Vagina (tissue), 2 donors: ENCODE measurements around the gene RAPH1.

Experiments
- POLR2A ChIP-seq, 2 donors: fragments of 450-650 bp; IDR thresholded peaks; one replicate each; pipeline ENCODE4 v1.6.1; 2017; ENCODE audit warnings: antibody characterized with exemption in 2 of 2, mild to moderate bottlenecking in 2 of 2, moderate library complexity in 2 of 2
- POLR2AphosphoS5 ChIP-seq, 2 donors: sonication (generic); formaldehyde crosslinking; IDR thresholded peaks; one replicate each; pipeline ENCODE4 v1.9.0; 2017; ENCODE audit warnings: antibody characterized with exemption in 2 of 2, mild to moderate bottlenecking in 2 of 2, low read depth in 1 of 2; ENCODE audit not compliant: insufficient read depth in 1 of 2
- TF ChIP-seq, protein P1 (sequence below), 3 experiments: fragments of 450-650 bp in 2 of 3; fragments of 200-600 bp in 1 of 3; sonication (generic) in 1 of 3; IDR thresholded peaks; one replicate each; pipeline ENCODE4 v1.5.1; 2017 to 2019; ENCODE audit warnings: antibody characterized with exemption in 3 of 3, mild to moderate bottlenecking in 2 of 3, moderate library complexity in 2 of 3

DNA sequence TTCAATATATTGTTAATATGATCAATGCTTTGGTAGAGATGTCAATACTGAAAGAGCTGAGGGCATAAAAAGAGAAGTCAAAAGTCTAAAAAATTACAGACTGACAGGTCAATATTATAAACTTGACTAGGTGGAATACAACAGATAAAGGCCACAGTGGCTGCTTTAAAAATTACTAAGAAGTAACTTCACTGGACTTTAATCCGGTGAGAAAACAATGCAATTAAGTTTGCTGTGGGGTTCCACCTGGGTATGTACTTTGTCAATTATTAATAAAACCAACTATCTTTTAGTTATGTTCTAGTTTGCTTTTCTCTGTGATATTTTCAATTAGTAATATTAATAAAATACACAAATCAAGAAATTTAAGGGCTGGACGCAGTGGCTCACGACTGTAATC is 44.7 kb downstream of the RAPH1 start:
- TF ChIP-seq POLR2A (IDR thresholded peaks at IDR 0.05) (no peak), POLR2AphosphoS5 (IDR thresholded peaks at IDR 0.05; ENCODE audit: insufficient read depth in 1 of 2, low read depth in 1 of 2) (no peak)
- TF ChIP-seq, protein P1, sequence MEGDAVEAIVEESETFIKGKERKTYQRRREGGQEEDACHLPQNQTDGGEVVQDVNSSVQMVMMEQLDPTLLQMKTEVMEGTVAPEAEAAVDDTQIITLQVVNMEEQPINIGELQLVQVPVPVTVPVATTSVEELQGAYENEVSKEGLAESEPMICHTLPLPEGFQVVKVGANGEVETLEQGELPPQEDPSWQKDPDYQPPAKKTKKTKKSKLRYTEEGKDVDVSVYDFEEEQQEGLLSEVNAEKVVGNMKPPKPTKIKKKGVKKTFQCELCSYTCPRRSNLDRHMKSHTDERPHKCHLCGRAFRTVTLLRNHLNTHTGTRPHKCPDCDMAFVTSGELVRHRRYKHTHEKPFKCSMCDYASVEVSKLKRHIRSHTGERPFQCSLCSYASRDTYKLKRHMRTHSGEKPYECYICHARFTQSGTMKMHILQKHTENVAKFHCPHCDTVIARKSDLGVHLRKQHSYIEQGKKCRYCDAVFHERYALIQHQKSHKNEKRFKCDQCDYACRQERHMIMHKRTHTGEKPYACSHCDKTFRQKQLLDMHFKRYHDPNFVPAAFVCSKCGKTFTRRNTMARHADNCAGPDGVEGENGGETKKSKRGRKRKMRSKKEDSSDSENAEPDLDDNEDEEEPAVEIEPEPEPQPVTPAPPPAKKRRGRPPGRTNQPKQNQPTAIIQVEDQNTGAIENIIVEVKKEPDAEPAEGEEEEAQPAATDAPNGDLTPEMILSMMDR (IDR thresholded peaks at IDR 0.05) = no peak
